ENCODE results near the gene INF2. TPM values are rescaled to one million over a fixed set of nuclear protein-coding genes. Genes with fewer than 3 reads are reported as not detected.
A peak's percentile ranks its signal among the peaks of the same experiment; 100 is the strongest.

Gene INF2
- total RNA-seq, 1 experiment from 2014 or later, result 70.8 TPM

DNA sequence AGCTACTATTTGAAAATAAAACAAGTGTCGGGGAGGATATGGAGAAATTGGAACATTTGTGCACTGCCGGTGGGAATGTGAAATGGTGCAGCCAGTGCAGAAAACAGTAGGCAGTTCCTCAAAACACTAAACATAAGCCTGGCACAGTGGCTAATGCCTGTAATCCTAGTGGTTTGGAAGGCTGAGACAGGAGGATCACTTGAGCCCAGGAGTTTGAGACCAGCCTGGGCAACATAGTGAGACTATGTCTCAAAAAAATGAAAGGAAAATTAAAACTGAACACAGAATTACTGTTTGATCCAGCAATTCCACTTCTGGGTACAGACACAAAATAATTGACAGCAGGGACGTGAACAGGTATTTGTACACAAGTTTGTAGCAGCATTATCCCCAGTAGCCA is 76.1 kb downstream of the INF2 start:
- peak overlapping the region; percentile 74 for H3K4me3 Mint-ChIP-seq (ENCODE audit: unreplicated experiment)
- CTCF ChIA-PET, result no interaction called here
- POLR2A ChIA-PET, result interaction anchor here (2.4 kb wide), 1 partner anchor 13 kb away, joined by 14 read pairs; the partner anchor contains the start of gene SIVA1

DNA sequence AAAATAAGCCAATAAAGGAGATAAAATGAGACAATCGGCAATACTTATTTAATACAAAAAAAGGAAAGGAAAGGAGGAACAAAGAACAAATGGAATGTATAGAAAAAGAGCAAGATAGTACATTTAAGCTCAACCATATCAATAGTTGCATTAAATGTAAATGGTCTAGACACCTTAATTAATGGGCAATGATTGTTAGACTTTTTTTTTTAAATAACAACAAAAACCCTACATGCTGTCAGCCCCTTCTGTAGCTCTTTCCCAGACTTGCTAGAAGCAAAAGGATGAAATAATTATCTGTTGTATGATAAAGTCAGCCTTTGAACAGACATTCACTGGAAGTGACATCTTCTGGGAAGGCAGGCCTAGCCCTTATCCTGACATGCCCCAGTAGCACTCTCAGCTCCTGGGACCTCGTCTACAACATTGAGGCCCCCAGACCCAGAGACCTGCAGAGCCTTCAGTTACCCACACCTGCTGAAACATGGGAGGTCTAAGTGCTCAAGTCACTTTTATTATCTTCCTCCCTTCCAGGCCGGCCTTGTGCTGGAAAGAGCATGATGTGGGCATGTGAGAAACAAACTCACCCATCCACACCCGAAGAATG is 76.9 kb downstream of the INF2 start:
- BruUV-seq (replicated peaks), result TSS peak; percentile 84
- Histone ChIP-seq H3K4me1 (peaks cover 18% of the 10 kb centered on the region), H3K36me3 (ENCODE audit: control insufficient read depth, insufficient read depth, low read length) (peaks cover 4% of the 10 kb centered on the region; the same call in 1 of the 2 replicates), H3K27me3 (replicated peaks; ENCODE audit: control insufficient read depth, insufficient read depth, low read length) (no peaks in the 10 kb centered on the region), H3K9me3 (no peaks in the 10 kb centered on the region; the same call in 1 of the 2 replicates), H3K4me3 (ENCODE audit: low read depth, low read length) (peak overlapping the region; percentile 28)
- TF ChIP-seq CTCF (IDR thresholded peaks at IDR 0.05; ENCODE audit: insufficient read depth in 1 of 2, low read depth in 1 of 2, low read length in 1 of 2, severe bottlenecking in 1 of 2, unreplicated experiment in 1 of 2), result no peak
- peaks cover 13% of the 10 kb centered on the region for H3K4me1 Mint-ChIP-seq (ENCODE audit: low read depth, unreplicated experiment)
- intact Hi-C loops (cut with micrococcal nuclease; ENCODE audit: unreplicated experiment), result loop anchor here (2.0 kb wide), 1 partner anchor 14 kb away; the partner anchor contains the start of gene SIVA1
- ChIA-PET CTCF (interaction anchor here (1.0 kb wide), 1 partner anchor 14 kb away, joined by 3 read pairs; no protein-coding TSS in a partner anchor), POLR2A (interaction anchor here (0.6 to 2.4 kb wide), 3 partner anchors 14 to 60 kb away, joined by 3 to 14 read pairs (median 6); partner anchors contain the start of gene SIVA1)
- DNase-seq, result no peak
- H3K27ac Mint-ChIP-seq (ENCODE audit: unreplicated experiment), result peak overlapping the region; percentile 72
- no peaks in the 10 kb centered on the region for H3K9me3 Mint-ChIP-seq (ENCODE audit: unreplicated experiment)
- peaks cover 43% of the 10 kb centered on the region for H3K36me3 Mint-ChIP-seq (ENCODE audit: insufficient read depth, unreplicated experiment)
- H3K27me3 Mint-ChIP-seq (ENCODE audit: insufficient read depth, unreplicated experiment), result no peaks in the 10 kb centered on the region
- peak overlapping the region; percentile 74 for H3K4me3 Mint-ChIP-seq (ENCODE audit: unreplicated experiment)

More for the DNA sequence above, 76.1 kb downstream of the INF2 start:
- H3K4me1 Mint-ChIP-seq (ENCODE audit: low read depth, unreplicated experiment), result peaks cover 13% of the 10 kb centered on the region
- Histone ChIP-seq H3K9me3 (no peaks in the 10 kb centered on the region), H3K4me3 (ENCODE audit: low read depth, low read length) (peak overlapping the region; percentile 28; the same call in 1 of the 2 replicates), H3K4me1 (peaks cover 18% of the 10 kb centered on the region), H3K27me3 (replicated peaks; ENCODE audit: control insufficient read depth, insufficient read depth, low read length) (no peaks in the 10 kb centered on the region), H3K36me3 (ENCODE audit: control insufficient read depth, insufficient read depth, low read length) (no peaks in the 10 kb centered on the region)
- H3K27me3 Mint-ChIP-seq (ENCODE audit: insufficient read depth, unreplicated experiment), result no peaks in the 10 kb centered on the region
- DNase-seq, result no peak
- no TSS peak for BruUV-seq (replicated peaks)
- intact Hi-C loops (cut with micrococcal nuclease; ENCODE audit: unreplicated experiment), result no loop called here
- no peak for TF ChIP-seq CTCF (IDR thresholded peaks at IDR 0.05; ENCODE audit: insufficient read depth in 1 of 2, low read depth in 1 of 2, low read length in 1 of 2, severe bottlenecking in 1 of 2, unreplicated experiment in 1 of 2)
- no peak overlapping the region for H3K27ac Mint-ChIP-seq (ENCODE audit: unreplicated experiment)
- H3K9me3 Mint-ChIP-seq (ENCODE audit: unreplicated experiment), result no peaks in the 10 kb centered on the region
- H3K36me3 Mint-ChIP-seq (ENCODE audit: insufficient read depth, unreplicated experiment), result peaks cover 43% of the 10 kb centered on the region

GRCh38 chr14:104766863-104767633 is 77.6 kb downstream of the INF2 start:
- ChIA-PET CTCF (interaction anchor here (0.8 to 1.0 kb wide), 2 partner anchors 15 to 59 kb away, joined by 3 read pairs; no protein-coding TSS in a partner anchor), POLR2A (interaction anchor here (0.6 to 2.4 kb wide), 4 partner anchors 14 to 221 kb away, joined by 3 to 14 read pairs (median 6); partner anchors contain the start of gene SIVA1)
- peaks cover 7% of the 10 kb centered on the region for H3K36me3 ChIP-seq (ENCODE audit: control insufficient read depth, insufficient read depth, low read length)
- no peak for TF ChIP-seq CTCF (IDR thresholded peaks at IDR 0.05; ENCODE audit: insufficient read depth in 1 of 2, low read depth in 1 of 2, low read length in 1 of 2, severe bottlenecking in 1 of 2, unreplicated experiment in 1 of 2)
- BruUV-seq (replicated peaks), result TSS peak; percentile 89
- intact Hi-C loops (cut with micrococcal nuclease; ENCODE audit: unreplicated experiment), result loop anchor here (2.0 kb wide), 1 partner anchor 14 kb away; the partner anchor contains the start of gene SIVA1
- peak overlapping the region; percentile 28 for H3K4me3 ChIP-seq (ENCODE audit: low read depth, low read length)
- DNase-seq, result peak; percentile 76 to 82
- no peaks in the 10 kb centered on the region for H3K27me3 ChIP-seq (replicated peaks; ENCODE audit: control insufficient read depth, insufficient read depth, low read length)
- peak overlapping the region; percentile 74 for H3K4me3 Mint-ChIP-seq (ENCODE audit: unreplicated experiment)
- peaks cover 18% of the 10 kb centered on the region for H3K4me1 ChIP-seq
- no peaks in the 10 kb centered on the region; the same call in 1 of the 2 replicates for H3K9me3 ChIP-seq
- no peaks in the 10 kb centered on the region for H3K9me3 Mint-ChIP-seq (ENCODE audit: unreplicated experiment)
- H3K27ac Mint-ChIP-seq (ENCODE audit: unreplicated experiment), result peak overlapping the region; percentile 72
- H3K4me1 Mint-ChIP-seq (ENCODE audit: low read depth, unreplicated experiment), result peaks cover 13% of the 10 kb centered on the region
- no peaks in the 10 kb centered on the region for H3K27me3 Mint-ChIP-seq (ENCODE audit: insufficient read depth, unreplicated experiment)
- H3K36me3 Mint-ChIP-seq (ENCODE audit: insufficient read depth, unreplicated experiment), result peaks cover 44% of the 10 kb centered on the region
